A549 (cell line): ENCODE results near the gene POLR3A.

ENCODE experiments used
- CEBPB ChIP-seq, 2 experiments: fragments of >200 bp in 1 of 2; sonication (Bioruptor Twin) in 1 of 2; formaldehyde crosslinking in 1 of 2; IDR thresholded peaks; 2 replicates each; pipeline ENCODE4 v1.6.1; 2012 to 2016
- CTCF ChIP-seq: fragments of >200 bp; sonication (Bioruptor Twin); formaldehyde crosslinking; IDR thresholded peaks from 3 replicates; pipeline ENCODE4 v1.5.1; 2016
- EHMT2 ChIP-seq: fragments of 200-600 bp; sonication (generic); IDR thresholded peaks from 2 replicates; pipeline ENCODE4 v1.6.1; 2016; ENCODE audit warnings: antibody characterized with exemption, low read depth, mild to moderate bottlenecking, moderate library complexity
- HDAC2 ChIP-seq: fragments of 200-600 bp; sonication (generic); IDR thresholded peaks from 2 replicates; pipeline ENCODE4 v1.6.1; 2016
- JUN ChIP-seq, 2 experiments: fragments of >200 bp; sonication (Bioruptor Twin); formaldehyde crosslinking; IDR thresholded peaks; 2 replicates in 1 of 2; 3 replicates in 1 of 2; pipeline ENCODE4 v1.6.1; 2016 to 2017
- REST ChIP-seq: fragments of 200-600 bp; sonication (generic); IDR thresholded peaks from 2 replicates; pipeline ENCODE4 v1.6.1; 2016; ENCODE audit warnings: antibody characterized with exemption, mild to moderate bottlenecking, moderate library complexity
- USF2 ChIP-seq: fragments of 450-650 bp; IDR thresholded peaks from 2 replicates; pipeline ENCODE4 v1.6.1; 2014; ENCODE audit warnings: antibody characterized with exemption

GRCh38 chr10:78065611-78066010 is 36.3 kb upstream of the POLR3A start:
- no peak for TF ChIP-seq EHMT2
- TF ChIP-seq CEBPB (IDR thresholded peaks at IDR 0.05), result no peak
- no peak for TF ChIP-seq USF2
- TF ChIP-seq CTCF, result no peak
- no peak for TF ChIP-seq JUN (IDR thresholded peaks at IDR 0.05)
- TF ChIP-seq HDAC2, result no peak
- no peak for TF ChIP-seq REST
